Activated naive CD8-positive, alpha-beta T cell treated with anti-CD3 and anti-CD28 coated beads, Interleukin-2, amount 50 U/mL, for 16 hours (primary cell): ENCODE data around the gene CAB39.
"Not testable (repeated sequence)": the region's sequence is repeated elsewhere in the genome, so short reads cannot be mapped to it uniquely, and the experiment has no call there.

Experiments used
- DNase-seq: peaks from one replicate; pipeline ENCODE4 v3.0.0-alpha.2; 2020; ENCODE audit warnings: low read depth, low spot score

Gene CAB39

DNA sequence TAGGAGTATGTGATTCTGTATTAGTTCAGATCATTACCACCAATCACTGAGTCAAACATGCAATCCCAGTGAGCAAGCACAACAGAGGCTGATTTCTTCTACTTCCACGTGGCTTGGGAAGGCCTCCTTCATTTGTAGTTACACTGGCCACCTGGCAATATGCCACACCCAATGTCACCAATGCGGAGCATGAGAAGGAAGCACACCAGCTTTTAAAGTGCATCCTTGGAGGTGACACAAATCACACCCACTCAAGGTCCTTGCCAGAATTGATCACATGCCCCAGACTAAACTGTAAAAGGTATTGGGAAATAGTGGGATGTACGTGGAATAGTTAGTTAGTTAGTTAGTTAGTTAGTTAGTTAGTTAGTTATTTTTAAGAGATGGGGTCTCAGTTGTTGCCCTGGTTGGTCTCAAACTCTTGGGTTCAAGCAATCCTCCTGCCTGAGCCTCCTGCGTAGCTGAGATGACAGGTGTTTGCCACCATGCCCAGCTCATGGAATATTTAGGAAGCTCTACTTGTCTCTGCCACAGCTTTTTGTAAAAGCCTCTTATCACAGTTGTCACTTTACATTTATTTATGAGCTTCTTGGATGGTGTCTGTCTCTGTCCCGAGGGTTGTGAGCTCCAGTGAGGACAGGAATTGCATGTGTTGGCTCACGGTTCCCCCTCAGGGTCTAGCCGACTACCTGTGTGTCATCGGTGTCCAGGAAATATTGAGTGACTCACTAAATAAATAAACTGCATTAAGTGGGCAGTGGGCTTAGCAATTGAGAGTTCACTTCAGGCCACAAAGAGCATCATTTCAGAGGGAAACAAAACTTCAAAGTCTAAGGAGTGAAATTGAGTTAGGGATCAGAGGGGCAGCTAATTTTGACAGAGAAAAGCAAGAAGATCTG is 28.1 kb upstream of the CAB39 start:
- DNase-seq = no peak

GRCh38 chr2:230685178-230685577 is 27.5 kb upstream of the CAB39 start:
- no peak for DNase-seq

DNA sequence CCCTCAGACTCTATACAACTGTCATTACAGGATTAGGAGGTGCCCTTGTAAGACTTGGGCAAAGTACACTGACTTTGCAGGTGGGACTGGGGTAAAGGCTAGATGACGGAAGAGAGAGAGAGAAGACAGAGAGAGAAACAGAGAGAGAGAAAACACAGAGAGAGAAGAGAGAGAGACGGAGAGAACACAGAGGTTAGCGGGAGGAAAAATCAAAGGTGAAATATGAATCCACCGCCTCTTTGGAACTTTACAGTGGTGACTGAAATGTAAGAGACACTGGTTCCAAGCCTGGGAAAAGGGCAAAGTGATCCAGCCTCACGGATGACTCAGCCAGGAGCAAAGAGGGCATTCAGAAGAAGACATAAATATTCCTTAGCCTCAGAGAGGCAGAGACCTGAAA is 25.1 kb upstream of the CAB39 start:
- no peak for DNase-seq

DNA sequence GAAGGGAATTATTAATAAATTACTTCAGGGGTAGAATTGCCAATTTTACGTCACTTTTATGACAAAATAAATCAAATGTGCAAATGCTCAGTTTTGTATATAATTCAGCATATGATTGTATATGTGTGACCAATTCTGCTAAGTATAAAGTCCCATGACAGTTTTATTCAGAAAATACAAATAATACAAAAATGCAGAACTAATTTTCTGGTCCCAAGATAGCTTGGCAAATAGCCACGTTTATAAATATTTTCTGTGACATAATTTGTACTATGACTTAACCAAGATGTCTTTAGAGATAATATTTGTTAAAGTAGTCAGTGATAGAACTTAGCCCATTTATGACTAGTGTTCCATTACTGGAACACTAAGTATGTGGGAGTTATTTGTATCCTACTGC is 24.2 kb upstream of the CAB39 start:
- DNase-seq = no peak

DNA sequence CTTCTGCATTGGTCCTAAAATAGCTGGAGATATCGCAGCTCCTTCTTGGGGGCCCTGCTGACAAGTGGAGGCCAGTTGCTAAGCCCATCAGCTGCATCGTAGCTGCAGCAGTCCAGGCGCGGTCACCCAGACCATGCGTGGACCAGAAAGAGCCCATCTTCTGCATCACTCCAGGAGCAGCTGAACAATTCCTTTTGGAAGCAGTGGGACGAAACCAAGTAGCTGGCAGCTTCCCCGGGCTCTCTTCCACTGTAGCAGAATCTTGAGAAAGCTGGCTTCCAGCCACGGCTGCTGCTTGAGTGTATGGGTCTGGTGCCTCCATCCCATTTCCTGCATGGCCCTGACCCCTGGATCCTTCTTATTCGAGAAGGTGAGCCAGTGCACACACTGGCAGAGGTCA is 22.2 kb upstream of the CAB39 start:
- no peak for DNase-seq

- no peak for DNase-seq
Observed at GRCh38 chr2:230691005-230691647, 21.5 kb upstream of the CAB39 start.

- DNase-seq = no peak
Observed at GRCh38 chr2:230692760-230693159, 19.9 kb upstream of the CAB39 start.

- DNase-seq = no peak
Observed at GRCh38 chr2:230693411-230693810, 19.2 kb upstream of the CAB39 start.

DNA sequence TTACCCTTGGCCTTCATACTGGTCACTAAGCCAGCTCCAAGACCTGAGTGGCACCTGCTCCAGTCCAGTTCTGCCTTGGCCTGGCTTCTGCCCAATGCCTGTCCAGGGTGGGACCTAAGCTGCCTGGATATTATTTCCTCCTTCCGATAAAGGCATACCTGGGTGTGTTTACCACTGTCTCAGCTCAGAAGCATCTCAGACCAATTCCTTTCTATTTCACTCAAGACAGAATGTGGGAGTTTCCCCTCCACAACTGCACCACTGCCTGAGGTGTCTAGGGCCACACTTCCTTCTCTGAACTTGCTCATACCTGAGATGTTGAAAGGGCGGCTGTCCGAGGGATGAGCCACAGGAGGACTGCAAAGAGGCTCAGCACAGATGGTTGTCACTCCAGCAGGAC is 18.4 kb upstream of the CAB39 start:
- DNase-seq = no peak

- no peak for DNase-seq
Observed at GRCh38 chr2:230695551-230695950, 17.1 kb upstream of the CAB39 start.

DNA sequence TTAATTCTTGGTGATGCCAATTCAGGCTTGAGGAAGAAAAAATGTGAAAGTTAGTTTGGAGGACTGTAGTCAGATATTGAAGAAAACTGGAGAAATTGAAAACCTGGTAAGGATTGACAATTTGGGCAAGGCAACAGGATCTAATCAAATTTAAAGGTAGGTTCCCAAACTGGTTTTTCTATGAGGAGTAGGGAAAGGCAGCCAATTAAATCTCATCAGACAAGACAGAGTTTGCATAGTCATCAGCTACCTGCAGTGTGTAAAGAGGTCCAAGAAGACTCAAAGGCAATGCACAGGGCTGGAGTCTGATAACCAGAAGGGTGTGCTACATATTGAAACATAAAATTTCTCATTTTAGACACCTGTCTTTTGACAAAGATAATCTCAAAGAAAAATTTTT is 16.0 kb upstream of the CAB39 start:
- no peak for DNase-seq

GRCh38 chr2:230697676-230698075 is 15.0 kb upstream of the CAB39 start:
- no peak for DNase-seq

DNA sequence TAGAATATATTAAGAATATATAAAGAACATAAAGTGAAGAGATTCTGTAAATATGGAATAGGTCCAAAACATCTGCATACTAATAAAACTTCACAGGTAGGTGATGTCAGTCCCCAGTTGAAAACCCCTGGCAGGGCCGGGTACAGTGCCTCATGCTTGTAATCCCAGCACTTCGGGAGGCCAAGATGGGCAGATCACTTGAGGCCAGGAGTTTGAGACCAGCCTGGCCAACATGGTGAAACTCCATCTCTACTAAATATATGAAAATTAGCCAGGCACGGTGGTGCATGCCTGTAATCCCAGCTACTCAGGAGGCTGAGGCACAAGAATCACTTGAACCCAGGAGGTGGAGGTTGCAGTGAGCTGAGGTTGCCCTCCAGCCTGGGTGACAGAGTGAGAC is 13.9 kb upstream of the CAB39 start:
- not testable (repeated sequence) for DNase-seq

- DNase-seq = no peak
Observed at GRCh38 chr2:230700447-230700846, 12.2 kb upstream of the CAB39 start.

GRCh38 chr2:230701308-230701707 is 11.3 kb upstream of the CAB39 start:
- DNase-seq = no peak

- DNase-seq = not testable (repeated sequence)
Observed at GRCh38 chr2:230702457-230702856, 10.2 kb upstream of the CAB39 start.

DNA sequence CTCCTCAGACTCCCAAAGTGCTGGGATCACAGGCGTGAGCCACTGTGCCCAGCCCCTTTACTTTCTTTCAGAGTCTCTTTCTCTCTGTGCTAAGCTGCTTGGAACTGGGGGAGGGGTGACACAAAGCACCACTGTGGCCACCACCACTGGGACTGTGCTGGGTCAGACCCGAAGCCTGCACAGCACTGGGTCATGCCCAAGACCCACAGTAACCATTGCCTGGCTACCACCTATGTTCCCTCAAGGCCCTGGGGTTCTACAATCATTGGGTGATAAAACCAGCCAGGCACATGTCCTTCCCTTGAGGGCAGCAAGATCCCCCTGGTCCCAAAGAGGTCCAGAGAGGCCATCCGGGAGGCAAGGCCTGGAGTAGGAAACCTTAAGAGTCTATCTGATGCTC is 9.1 kb upstream of the CAB39 start:
- DNase-seq = no peak

GRCh38 chr2:230706053-230706521 is 6.6 kb upstream of the CAB39 start:
- DNase-seq = no peak

DNA sequence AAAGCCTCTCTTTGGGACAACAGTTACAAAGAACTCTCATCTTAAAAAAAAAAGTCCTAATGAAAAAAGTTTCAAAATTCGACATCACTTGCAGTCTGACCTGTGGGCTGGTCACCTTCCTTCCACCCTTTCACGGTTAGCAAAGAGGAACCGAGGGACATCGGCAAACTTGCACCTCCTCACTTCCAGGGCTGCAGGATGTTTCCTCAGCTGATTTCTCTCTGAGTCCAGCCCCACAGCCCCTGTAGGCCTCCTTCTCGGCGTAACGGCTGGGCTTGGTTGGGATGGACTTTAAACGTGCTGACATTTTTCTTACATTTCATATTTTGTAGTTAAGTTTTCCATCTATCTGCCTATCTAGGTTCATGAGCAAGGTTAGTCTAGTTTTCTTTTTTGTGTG is 5.7 kb upstream of the CAB39 start:
- DNase-seq = no peak

DNA sequence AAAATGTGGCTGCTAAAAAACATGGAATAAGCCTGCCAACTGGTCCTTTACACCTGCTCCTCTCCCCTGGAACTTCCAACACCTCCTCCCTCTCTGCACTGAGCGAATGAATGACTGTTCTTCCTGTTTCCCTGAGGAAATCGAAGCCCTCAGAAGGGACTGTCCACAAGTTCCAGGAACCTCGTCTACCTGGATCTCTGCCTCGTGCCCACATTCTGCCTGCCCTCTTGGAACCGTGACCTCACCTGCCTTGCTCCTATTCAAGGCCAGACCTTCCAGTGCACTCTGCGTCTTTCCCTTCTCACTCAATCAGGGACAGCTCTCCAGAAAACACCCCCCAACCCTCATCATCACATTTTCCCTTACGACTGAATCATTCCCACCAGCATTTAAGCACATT is 4.4 kb upstream of the CAB39 start:
- no peak for DNase-seq

DNA sequence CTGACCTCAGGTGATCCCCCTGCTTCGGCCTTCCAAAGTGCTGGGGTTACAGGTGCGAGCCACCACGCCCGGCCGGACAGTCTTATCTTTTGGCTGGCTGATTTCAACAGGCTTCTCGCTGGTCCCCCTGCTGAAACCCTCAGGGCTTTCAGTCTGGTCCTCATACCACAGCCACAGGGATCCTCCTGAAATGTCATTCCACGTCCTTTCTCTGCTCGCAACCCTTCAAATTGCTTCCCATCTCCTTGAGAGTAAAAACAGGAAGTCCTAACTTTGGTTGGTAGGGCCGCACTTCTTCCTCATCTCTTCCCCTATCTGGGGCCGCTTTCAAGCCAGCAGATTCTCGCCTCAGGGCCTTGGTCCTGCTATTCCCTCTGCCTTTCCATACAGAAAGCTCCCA is 1.4 kb upstream of the CAB39 start:
- no peak for DNase-seq

- DNase-seq = no peak
Observed at GRCh38 chr2:230713331-230714135, 891 bp downstream of the CAB39 start.
